Umbilical cord (tissue), 2 donors: Measurements from ENCODE around the gene TTC34. TPM values are rescaled to one million over a fixed set of nuclear protein-coding genes. Genes with fewer than 3 reads are reported as not detected.

ENCODE experiments used
- DNase-seq: peaks from one replicate; pipeline ENCODE4 v3.0.0-alpha.2; 2015; ENCODE audit warnings: low spot score
- total RNA-seq: library from RNA; depleted of rRNA; stranded (reverse); fragments of >200 nt; gene quantifications from one replicate; pipeline ENCODE4 v1.2.3, GENCODE V29; 2014; ENCODE audit warnings: low replicate concordance; ENCODE audit not compliant: insufficient read depth

Gene TTC34, protein sequence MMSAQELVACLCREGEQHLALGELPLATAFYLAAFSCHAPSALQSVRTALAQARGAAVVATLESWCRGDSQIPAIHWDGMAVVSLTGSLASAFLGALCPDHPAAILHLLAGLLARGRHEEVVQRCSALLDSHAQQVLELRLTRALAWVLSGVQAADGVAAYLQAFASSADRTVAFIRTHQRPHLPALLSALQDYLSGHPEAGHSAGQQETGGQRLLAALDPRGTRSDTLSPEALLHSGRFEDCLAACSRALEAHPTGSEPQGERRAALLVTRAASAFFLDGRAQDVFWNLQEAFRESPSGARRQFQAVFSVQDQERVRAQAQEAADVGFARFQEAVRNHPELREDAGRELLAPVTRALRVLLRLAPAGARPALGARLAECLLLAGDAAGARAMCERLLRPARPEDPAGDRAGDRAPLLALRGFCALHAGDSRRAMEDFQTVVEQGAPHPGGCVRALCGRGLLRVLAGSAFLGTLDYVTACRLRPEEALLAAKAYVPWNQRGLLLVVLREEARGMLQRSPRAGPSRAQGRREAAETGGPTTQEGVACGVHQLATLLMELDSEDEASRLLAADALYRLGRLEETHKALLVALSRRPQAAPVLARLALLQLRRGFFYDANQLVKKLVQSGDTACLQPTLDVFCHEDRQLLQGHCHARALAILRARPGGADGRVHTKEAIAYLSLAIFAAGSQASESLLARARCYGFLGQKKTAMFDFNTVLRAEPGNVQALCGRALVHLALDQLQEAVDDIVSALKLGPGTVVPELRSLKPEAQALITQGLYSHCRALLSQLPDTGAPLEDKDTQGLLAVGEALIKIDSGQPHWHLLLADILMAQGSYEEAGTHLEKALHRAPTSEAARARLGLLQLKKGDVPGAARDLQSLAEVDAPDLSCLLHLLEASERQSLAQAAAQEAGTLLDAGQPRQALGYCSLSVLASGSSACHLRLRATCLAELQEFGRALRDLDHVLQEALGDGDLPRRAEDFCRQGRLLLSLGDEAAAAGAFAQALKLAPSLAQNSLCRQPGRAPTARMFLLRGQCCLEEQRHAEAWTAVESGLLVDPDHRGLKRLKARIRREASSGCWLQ
- total RNA-seq: under 0.01 TPM

DNA sequence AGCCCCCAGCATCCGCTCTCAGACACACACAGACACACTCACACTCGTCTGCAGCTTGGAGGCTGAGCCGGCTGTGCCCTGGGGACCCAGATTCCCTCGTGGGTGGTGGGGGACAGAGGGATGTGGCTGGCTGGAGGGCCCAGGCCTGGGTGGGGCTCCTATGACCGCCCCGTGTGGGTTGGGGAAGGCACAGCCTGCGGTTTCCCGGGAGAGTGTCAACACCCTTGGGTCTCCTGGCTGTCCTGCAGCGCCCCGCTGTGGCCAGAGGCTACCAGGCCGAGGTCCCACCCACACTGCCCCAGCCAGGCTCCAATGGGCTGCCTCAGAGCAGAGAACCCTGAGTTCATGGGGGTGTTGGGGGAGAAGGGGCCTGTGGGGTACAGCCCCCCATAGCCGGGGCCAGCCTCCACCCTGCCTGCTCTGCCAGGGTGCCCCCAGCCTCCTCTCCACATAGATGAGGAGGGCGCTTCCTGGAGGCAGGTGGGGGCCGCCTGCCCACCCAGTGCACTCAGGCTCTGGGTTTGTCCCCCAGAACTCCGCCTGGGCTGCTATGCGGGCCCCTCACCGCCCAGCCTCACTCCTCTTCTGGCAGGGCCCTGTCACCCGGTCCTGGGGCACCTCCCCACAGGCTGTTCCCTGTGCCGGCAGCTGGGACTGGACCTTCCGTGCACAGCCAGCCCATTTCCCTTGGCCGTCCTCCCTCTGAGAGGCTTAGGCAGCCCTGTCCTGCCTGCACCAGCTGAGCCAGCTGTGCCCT, at the start of gene TTC34:
Gene TTC34 (minus strand): TSS at position 159 of the 757 bp plus-strand sequence. CDS start 866 bp downstream, outside the sequence.
- DNase-seq: peak; percentile 19

DNA sequence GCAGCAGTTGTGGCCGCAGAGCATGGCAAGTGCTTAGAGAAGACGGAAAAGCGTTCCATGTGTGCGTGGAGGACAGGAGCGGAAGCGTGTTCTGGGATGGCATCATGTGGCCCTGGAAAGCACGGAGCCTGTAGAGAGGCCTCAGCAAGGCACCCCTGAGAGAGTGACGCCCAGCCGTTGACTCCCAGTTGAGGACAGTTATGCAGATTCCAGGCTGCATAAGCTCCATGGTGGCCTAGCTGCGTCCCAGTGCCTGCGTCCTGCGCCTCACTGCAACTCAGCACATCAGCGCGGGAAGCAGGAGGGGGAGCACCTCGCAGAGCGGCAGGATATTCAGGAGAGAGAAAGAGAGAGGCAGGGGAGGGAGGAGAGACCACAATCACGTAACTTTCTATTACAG, 49.0 kb upstream of the TTC34 start:
- no peak for DNase-seq

DNA sequence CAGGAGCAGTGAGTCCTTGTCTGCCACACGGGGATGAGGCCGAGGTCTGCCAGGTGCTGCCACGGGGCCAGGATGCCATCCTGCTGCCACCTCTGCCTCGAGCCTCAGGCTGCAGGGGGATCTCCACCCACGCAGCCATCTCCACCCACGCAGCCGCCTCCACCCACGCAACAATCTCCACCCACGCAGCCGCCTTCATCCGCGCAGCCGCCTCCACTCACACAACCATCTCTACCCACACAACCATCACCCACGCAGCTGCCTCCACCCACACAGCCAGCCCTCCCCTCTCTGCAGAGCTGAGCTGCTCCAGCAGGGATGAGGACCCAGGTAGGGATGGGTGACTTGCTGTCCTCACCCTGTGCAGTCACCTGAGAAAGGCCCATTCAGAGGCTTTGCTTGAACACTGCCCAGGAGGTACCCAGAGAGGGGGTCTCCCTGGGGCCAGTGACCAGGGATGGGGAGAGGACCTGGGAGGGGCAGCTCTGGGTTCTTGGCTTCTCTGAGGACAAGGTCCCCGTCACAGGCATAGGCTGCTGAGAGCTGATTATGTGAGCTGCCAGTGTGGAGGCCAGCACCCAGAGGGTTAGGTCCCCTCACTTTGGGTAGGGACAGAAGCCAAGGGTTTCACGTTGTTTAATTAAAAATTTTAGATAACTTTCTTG, 46.6 kb upstream of the TTC34 start:
- no peak for DNase-seq

DNA sequence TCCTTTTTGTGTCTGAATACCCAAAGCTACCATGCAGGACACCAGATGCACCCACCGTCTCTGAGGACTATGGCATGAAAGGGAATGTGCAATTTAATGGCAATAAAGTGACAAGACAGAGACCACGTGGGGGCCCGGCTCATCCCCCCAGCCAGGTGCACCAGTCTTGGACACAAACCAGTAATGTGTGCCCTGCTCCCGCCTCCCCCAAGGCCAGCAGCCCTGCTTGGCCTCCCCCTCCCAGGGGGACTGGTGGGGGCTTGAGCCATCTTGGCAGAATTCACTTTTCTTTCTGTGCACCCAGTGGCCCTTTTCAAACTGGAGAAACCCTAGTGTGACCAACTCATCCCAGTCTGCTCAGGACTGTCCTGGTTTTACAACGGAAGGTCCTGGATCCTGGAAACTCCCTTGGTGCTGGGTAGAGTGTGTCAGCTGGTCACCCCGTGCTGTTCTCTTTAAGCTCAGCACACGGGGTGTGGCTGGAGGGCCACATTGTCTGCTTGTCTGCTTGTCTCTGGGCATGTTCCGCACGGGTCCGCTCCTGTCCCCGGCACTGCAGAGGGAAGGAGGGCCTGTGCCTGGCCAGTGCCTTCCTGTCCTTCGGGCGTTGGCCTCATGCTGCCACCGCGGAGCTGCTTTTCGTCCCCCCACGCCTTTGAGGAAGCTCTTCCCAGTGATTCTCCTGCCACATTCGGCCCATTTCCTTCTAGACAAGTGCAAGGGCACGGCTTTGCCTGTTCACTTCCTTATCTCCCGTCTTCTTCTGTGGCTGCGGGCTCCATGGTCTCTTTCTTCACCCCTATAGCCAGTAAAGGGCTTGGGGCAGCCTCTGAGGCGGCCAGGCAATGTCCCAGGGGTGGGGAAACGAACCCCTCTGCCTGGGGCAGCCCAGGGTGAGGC, 45.8 kb upstream of the TTC34 start:
- DNase-seq: no peak

DNA sequence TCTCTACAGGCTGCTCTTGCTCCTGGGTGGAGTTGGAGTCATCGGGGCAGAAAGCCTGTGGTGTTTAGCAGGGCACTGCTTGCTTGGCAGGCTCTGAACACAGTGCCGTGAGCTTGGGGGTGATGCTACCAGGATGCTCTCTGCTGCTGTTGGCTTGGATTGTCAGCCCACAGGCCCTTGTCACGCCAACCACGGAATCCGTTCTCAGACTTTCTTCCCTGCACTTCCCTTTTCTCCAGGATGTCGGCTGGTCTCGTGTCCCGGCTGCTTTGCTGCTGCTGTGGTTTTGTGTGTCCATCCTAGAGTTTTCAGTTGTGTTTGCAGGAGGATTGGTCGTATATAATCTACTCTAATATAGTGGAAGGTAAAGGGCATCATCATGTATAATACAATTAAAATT, 44.4 kb upstream of the TTC34 start:
- DNase-seq: no peak

DNA sequence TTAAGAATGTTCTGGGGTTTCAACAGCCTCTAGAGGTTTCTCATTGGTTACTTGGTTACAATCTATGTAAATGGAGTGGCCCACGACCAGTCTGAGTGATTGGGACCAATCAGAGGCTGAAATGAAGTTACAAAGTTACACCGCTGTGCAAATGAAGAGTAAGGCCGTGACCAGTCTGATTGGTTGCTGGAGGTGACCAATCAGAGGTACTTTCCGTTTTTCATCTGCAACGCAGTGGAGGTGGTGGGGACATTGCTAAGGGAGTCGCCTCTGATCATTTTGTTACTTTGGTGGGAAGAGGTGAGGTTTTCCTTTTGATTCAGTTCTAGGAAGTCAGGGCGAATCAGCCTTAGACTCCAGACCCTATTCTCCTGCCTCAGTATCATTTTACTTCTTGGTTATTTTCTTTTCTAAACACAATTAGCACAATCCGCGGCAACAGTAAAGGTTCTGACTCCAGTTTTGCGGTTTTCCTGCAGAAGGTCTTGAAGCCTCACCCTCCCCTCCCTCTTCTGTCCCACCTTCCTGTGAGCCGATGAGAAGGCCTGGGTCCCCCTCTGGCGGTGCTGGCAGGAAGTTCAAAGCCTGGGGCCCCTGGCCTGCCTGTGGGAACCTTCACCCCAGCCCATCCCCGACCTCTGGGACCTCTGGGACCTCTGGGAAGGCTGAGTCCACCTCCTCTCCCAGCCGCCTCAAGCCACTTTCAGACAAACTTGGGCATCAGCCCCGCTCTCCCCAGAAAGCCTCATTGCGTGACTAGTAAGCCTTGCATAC, 38.7 kb upstream of the TTC34 start:
- no peak for DNase-seq

DNA sequence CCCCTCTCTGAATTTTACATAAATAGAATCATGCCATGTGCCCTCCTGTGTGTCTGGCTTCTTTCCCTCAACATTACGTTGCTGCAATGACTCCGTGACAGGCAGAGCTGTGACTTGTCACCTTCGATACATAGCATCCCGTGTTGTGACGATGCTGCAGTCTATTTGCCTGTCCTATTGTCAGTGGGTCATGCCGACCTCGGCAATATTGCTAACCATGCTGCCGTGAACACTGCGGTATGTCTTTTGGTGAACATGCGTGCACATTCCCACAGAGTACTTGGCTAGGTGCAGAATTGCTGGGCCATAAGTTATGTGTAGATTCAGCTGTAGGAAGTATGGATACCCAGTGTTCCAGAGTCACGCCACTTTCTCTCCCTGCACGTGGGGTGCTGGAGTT, 36.3 kb upstream of the TTC34 start:
- no peak for DNase-seq

DNA sequence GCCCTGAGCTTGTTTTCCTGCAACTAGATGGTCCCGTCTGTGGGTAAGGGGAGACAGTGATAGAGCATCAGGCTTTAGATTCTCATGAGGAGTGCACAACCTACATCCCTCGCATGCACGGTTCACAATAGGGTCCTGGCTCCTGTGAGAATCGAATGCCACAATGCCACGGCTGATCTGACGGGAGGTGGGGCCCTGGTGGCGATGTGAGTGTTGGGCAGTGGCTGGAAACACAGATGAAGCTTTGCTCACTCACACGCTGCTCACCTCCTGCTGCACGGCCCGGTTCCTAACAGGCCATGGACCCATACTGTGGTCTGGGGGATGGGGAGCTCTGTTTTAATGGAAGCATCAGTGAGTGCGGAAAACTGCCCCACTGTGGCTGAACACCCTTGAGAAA, 35.8 kb upstream of the TTC34 start:
- no peak for DNase-seq

DNA sequence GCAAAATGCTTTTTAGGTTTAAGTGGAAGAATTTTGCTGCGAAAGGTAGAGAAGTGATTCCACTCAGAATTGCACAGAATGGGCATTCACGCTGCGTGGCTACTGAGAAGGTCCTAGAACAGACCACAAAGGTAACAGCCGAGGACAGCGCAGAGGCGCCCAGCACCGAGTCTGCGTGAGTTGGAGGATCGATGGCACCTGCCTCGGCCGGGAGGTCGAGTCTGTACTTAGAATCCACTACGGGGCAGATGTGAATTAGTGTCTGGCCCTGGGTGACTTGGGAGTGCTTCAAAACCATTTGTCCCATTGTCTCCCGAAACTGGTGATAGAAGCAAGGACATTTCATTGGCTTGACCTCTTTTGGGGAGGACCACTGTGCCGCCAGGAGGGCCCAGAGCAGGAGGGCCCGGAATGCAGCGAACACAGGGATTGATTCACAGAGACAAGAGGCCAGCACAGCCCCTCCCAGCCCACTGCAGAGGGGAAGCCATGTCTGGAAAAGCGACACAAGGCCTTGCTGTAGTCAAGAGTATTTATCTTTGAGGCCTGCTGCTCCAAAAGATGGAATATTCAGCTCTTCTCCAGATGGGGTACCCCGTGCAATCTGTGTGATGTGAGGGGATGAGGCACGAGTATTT, 35.0 kb upstream of the TTC34 start:
- no peak for DNase-seq

DNA sequence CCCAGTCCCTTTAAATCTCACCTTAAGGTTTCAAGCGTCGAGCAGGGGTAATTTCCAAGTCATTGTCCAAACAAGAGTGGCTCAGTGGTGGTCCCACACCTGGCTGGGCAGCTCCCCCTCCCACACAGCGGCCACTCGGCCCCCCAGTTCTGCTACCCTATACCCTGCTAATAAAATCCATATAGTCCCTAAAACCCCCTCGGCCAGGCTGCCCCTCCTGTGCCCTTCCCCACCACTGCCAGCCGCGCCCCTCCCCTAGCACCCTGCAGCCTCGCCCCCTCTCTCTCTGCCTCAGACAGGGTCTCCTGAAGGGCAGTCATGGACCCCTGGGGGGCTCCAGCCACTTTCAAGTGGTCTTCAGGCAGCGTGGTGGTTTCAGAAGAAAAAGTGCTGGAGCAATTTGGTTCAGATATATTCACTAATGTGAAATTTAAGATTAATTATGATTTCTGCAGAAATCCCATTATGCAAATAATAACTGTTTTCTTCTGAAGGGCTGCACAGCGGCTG, 34.2 kb upstream of the TTC34 start:
- no peak for DNase-seq

DNA sequence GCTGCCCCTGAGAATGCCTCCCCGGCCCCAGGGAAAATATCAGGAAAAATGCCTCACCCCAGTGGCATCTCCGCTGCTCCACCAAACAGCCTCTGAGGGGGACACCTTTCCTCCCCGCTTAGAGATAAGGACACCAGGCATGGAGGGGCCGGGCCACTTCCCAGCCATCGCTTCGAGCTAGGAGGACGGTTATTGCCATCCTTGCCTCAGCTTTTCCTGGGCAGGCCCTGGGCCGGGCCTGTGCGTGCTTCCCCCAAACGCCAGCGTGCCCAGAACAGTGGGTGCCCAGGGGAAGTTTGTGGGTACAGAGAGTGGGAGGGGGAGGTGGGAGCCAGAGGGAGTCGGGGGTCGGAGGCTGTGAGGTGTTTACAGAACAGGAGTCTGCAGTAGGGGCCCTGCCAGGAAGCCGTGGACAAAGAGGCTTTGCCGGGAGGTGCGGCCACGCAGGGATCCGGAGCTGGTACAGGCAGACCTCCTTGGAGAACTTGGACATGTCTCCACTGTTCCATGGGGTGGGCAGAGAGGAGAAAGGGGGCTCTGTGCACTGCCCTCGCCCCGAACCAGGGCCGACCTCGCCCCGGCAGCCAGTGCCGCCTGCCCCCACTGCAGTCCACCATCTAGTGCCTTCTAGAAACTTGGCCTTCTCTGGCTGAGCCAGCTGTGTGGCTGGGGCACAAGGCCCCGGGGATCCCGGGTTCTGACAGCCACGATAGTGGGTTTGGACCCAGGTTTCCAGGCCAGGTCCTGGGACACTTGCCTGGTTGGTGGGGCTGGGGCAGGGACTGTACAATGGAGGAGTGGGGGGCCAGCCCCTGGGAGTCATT, 33.5 kb upstream of the TTC34 start:
- DNase-seq: no peak

DNA sequence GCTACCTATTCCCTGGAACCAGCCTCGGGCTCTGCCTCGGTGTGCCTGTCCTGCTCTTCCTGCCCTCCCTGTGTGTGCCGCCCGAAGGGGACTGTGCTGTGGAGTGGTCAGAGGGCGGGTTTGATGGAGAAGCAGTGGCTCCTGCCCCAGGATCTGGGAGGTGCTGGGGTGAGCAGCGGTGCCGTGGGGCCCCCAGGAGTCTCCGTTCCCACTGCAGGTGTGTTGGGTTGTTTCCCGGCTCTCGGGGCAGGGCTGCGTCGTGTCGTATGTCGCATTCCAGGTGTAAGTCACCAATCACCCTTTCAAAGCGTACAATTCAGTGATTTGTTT, 32.6 kb upstream of the TTC34 start:
- DNase-seq: no peak

DNA sequence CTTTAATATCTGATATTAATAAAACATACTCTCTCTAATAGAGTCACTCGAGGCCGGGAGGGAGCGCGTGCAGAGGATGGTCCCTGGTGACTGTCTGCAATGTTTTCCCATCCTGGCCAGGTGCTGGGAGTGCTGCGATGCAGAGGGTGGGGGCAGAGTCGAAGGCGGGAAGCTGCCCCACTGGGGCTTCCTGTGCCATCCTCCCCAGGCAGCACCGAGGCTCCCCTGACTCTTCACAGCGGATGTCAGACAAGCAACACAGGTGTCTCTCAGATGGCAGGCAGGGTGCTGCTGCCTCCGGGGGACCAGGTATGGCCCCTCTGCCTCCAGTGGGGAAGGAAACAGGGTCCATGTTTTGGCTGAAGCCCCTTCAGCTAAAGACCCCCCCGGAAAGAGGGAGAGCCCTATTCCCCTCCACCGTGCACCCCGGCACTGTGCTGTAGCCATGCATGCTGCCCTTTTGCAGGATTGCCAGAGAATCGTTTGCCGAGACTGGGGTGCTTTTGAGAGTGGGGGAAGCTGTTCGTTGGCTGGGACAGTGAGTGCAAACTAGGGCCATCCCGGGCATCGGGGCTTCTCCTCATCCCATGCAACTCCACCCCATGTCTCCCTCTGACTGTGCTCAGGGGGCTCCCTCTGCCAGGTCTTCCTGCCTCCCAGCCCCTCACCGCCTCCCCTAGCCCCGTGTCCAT, 32.1 kb upstream of the TTC34 start:
- DNase-seq: no peak

DNA sequence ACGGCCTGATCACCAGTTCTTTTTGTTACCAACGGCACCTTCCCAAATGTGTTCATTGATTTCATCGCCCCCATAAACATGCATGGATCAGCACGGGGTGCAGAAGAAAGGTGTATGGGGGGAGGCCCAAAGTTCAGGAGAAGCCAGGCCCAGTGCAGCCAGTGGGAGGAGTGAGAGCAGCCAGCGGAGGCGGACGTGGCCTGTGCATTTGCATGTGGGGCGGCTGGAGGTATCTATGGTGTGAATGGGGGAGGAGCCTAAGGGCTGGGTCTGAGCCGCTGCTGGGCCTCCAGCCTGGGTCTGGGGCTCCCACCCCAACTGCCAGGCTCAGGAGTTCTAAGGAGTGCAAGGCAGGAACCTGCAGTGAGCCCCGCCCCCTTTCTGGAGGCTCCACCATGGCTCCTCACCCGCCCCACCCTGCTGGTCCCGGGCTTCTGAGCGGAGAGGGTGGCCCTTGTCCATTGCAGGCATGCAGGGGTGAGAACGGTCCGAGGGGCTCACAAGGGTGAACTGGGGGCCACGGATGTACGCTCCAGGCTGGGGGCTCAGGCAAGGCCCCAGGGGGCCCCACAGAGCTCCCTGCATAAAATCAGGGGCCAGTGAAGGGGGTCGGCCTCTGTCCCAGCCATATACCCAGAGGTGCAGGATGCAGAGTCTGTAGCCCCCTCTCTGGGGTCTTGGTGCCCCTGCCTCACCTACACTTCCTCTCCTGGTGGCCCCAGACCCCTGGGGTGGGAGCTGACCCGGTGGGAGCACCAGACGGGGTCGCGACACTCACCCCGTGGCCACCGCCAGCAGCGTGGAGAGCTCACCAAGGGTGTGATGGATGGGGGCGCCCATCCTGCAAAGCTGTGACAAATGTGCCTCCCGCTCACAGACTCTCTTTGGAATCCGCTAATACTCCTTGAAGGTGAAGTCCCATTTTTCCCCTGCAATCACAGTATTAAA, 31.3 kb upstream of the TTC34 start:
- no peak for DNase-seq

DNA sequence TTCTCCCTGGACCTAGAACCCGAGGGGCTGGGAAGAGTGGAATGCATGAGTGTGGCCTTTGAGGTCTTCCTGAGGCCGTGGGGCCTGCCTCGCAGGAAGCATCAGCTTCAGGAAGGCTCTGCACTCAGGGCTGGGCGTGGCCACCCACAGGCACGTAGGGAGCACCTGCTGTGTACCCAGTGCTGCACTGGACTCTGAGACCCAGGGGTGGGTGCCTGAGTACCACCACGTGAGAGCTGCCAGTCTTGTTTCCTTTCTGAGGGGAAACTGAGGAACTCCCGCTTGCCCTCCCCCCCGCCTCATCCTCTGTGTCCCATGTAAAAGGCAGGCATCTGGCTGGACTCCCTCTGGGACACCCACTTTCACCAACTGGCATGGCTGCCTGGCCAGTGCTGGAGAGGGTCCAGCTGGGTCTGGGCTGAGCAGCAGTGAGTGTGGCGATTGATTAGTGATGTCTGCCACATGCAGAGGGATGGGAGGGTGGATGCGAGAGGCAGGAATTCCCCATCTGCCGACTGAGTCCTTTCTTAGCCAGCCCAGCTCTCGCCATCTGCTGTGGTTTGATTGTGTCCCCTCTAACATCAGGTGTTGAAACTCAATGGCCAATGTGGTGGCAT, 30.2 kb upstream of the TTC34 start:
- DNase-seq: no peak
